K562 (cell line): ENCODE measurements around the gene PRKAA1. TPM values are rescaled to one million over a fixed set of nuclear protein-coding genes. Genes with fewer than 3 reads are reported as not detected.

Experiments used
- FOXA3 ChIP-seq, 2 experiments: fragments of 450-650 bp in 1 of 2; sonication (generic) in 1 of 2; formaldehyde crosslinking; IDR thresholded peaks in 1 of 2; conservative IDR thresholded peaks in 1 of 2; 2 replicates each; pipeline versions ENCODE4 v1.4.0 to v1.8.0; 2020 to 2022; ENCODE audit warnings: mild to moderate bottlenecking in 2 of 2, missing genetic modification reagents in 1 of 2
- FOXK1 ChIP-seq: sonication (generic); formaldehyde crosslinking; IDR thresholded peaks from 2 replicates; pipeline ENCODE4 v1.8.0; 2022; ENCODE audit warnings: missing genetic modification reagents, mild to moderate bottlenecking, borderline replicate concordance
- HCFC1 ChIP-seq: IDR thresholded peaks from 2 replicates; pipeline ENCODE4 v1.6.1; 2012; ENCODE audit warnings: low read depth, low read length, improper control_type of control experiment
- HNRNPL ChIP-seq: fragments of 200-400 bp; formaldehyde crosslinking; IDR thresholded peaks from 2 replicates; pipeline ENCODE4 v1.6.1; 2017; ENCODE audit warnings: low read depth, mild to moderate bottlenecking, low read length
- NELFE ChIP-seq: IDR thresholded peaks from 2 replicates; pipeline ENCODE4 v1.6.1; 2011; ENCODE audit warnings: mild to moderate bottlenecking; ENCODE audit not compliant: insufficient read depth, insufficient read length
- PML ChIP-seq: IDR thresholded peaks from 2 replicates; pipeline ENCODE4 v1.6.1; 2012; ENCODE audit warnings: low read length, inconsistent platforms
- POLR2B ChIP-seq: fragments of 450-650 bp; IDR thresholded peaks from 2 replicates; pipeline ENCODE4 v1.6.1; 2018; ENCODE audit warnings: low read depth; ENCODE audit not compliant: partially characterized antibody
- SIN3A ChIP-seq, 2 experiments: fragments of 150-350 bp in 1 of 2; IDR thresholded peaks; 2 replicates each; pipeline ENCODE4 v1.6.1; 2011 to 2016; ENCODE audit warnings: borderline replicate concordance in 2 of 2, low read depth in 2 of 2, low read length in 2 of 2, mild to moderate bottlenecking in 2 of 2, moderate library complexity in 2 of 2; ENCODE audit not compliant: control insufficient read depth in 1 of 2
- SMARCC2 ChIP-seq: fragments of 450-650 bp; IDR thresholded peaks from 2 replicates; pipeline ENCODE4 v1.6.1; 2017; ENCODE audit warnings: antibody characterized with exemption, moderate library complexity, mild to moderate bottlenecking, low read depth
- STAT5B ChIP-seq: fragments of 250-450 bp; sonication (Bioruptor Pico); IDR thresholded peaks from 2 replicates; pipeline ENCODE4 v1.8.0; 2021; ENCODE audit warnings: mild to moderate bottlenecking, inconsistent platforms
- ZBTB40 ChIP-seq, 2 experiments: fragments of 450-650 bp in 1 of 2; sonication (generic) in 1 of 2; formaldehyde crosslinking in 1 of 2; IDR thresholded peaks; 2 replicates each; pipeline versions ENCODE4 v1.7.1 to v1.9.0; 2016 to 2022; ENCODE audit warnings: inconsistent platforms in 1 of 2, mild to moderate bottlenecking in 1 of 2, missing genetic modification reagents in 1 of 2
- ZNF134 ChIP-seq: fragments of 250-450 bp; sonication (Bioruptor Pico); conservative IDR thresholded peaks from 2 replicates; pipeline ENCODE4 v1.4.0; 2020
- ZNF274 ChIP-seq: IDR thresholded peaks from 2 replicates; pipeline ENCODE4 v1.6.1; 2011; ENCODE audit warnings: low read depth, mild to moderate bottlenecking, low read length, moderate library complexity, borderline replicate concordance
- ZNF512 ChIP-seq: IDR thresholded peaks from 2 replicates; pipeline ENCODE4 v1.6.1; 2016; ENCODE audit warnings: missing genetic modification characterization, missing compliant biosample characterization
- ZNF644 ChIP-seq: fragments of 200-800 bp; sonication (Bioruptor generic); IDR thresholded peaks from 2 replicates; pipeline ENCODE4 v1.6.1; 2016; ENCODE audit warnings: low read depth, missing genetic modification characterization, missing compliant biosample characterization
- ZNF696 ChIP-seq: fragments of 250-450 bp; sonication (Bioruptor Pico); conservative IDR thresholded peaks from 2 replicates; pipeline ENCODE4 v1.4.0; 2020; ENCODE audit warnings: mild to moderate bottlenecking, moderate library complexity
- polyA plus RNA-seq, 8 experiments: library from polyadenylated mRNA; depleted of rRNA in 4 of 8; stranded (reverse) in 5 of 8; unstranded in 3 of 8; fragments of >200 nt; fragmentation: Nextera tagmentation in 2 of 8; fragmentation: Illumina TruSeq in 1 of 8; extraction: Ambion mirVana in 2 of 8; extraction: Trizol in 1 of 8; gene quantifications; 2 replicates each; pipeline versions ENCODE4 v1.2.1 to v1.2.3, GENCODE V29; 2011 to 2014; ENCODE audit warnings: inconsistent platforms in 1 of 8, missing spikeins in 1 of 8
- total RNA-seq, 7 experiments: library from RNA; depleted of rRNA in 6 of 7; stranded (reverse); fragments of >200 nt in 6 of 7; fragmentation: Illumina TruSeq in 2 of 7; extraction: Trizol in 2 of 7; gene quantifications; 2 replicates each; pipeline versions ENCODE4 v1.2.1 to v1.2.3, GENCODE V29; 2011 to 2021; ENCODE audit warnings: low replicate concordance in 1 of 7

Gene PRKAA1
- total and polyA plus RNA-seq, 9 of the 15 experiments (the other 6 are each of a cell fraction or from before 2014, with no cell fraction given) = 24.5 to 84.0 (median 51.4) TPM

GRCh38 chr5:40801771-40802562, 3.8 kb upstream of the PRKAA1 start (continued):
- TF ChIP-seq ZBTB40 (IDR thresholded peaks at IDR 0.05) (peak; percentile 56; the same call in 1 of the 2 replicates), ZBTB40 (CRISPR knock-in tag; IDR thresholded peaks at IDR 0.05) (no peak), ZNF696 (no peak), FOXA3 (CRISPR knock-in tag; conservative IDR thresholded peaks at IDR 0.05 in 1 of 2, IDR thresholded peaks at IDR 0.05 in 1 of 2) (peak; percentile 38 to 67; a peak in 2 of 4 replicates), ZNF134 (CRISPR knock-in tag) (no peak), FOXK1 (no peak), POLR2B (no peak), PML (peak; percentile 84; the same call in 1 of the 2 replicates), ZNF274 (no peak), SMARCC2 (peak; percentile 90), ZNF512 (peak; percentile 58; the same call in 1 of the 2 replicates), ZNF644 (tag) (peak; percentile 59; the same call in 1 of the 2 replicates), SIN3A (IDR thresholded peaks at IDR 0.05; ENCODE audit: borderline replicate concordance in 2 of 2, control insufficient read depth in 1 of 2, low read depth in 2 of 2, low read length in 2 of 2) (no peak), HCFC1 (peak; percentile 16; the same call in 1 of the 2 replicates), NELFE (no peak), STAT5B (no peak), HNRNPL (no peak)
